MM.1S (cell line): ENCODE results near the gene PADI1.

Source experiments
- CTCF ChIP-seq: fragments of 300-600 bp; sonication (generic); IDR thresholded peaks from 2 replicates; pipeline ENCODE4 v1.5.1; 2016; ENCODE audit warnings: antibody characterized with exemption, low read length, mixed read lengths
- EZH2phosphoT487 ChIP-seq: fragments of 300-600 bp; sonication (generic); IDR thresholded peaks from 2 replicates; pipeline ENCODE4 v1.6.1; 2018; ENCODE audit warnings: antibody characterized with exemption, low read length

- TF ChIP-seq CTCF (no peak), EZH2phosphoT487 (no peak)
Measured at GRCh38 chr1:17287130-17287776, 82.3 kb downstream of the PADI1 start.
